GM19240 (cell line): ENCODE data around the gene ATP5F1D.

ENCODE experiments used
- DNase-seq: peaks from one replicate; pipeline ENCODE4 v3.0.0; 2011; ENCODE audit warnings: low spot score; ENCODE audit not compliant: insufficient read length

The ATP5F1D gene

DNA sequence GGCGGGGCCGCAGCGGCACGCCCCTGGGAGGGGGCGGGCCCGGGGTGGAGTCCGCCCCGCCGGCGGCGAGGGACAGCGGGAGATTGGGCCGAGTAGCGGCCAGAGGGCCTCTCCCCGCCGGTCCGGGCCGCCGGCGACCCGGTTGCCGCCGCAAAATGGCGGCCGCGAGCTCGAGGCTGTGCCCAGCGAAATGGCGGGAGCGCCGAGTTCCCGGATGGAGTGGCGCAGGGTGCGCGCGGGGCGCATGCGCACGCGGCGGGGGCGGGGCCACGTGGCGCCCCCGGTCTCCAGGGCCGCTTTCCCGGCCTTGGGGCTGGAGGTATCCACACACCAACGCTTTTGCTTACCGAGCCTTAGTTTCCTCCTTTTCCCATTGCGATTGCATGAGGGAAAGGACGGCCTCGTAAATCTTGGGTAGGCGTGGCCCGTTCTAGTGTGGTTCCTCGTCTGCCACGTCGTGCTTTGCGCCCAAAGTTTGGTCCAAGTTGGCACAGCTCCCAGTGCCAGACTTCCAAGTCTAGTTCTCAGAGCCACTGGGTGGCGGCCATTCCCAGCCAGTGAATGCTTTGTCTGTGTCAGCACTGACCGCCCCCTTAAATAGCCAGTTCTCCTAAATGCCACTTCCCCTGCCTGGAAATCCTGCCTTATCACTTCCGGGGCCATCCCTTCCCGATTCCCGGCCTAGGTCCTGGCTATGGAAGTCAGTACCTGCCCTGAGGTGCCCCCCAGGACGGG is 28.1 kb downstream of the ATP5F1D start:
- DNase-seq: no peak

DNA sequence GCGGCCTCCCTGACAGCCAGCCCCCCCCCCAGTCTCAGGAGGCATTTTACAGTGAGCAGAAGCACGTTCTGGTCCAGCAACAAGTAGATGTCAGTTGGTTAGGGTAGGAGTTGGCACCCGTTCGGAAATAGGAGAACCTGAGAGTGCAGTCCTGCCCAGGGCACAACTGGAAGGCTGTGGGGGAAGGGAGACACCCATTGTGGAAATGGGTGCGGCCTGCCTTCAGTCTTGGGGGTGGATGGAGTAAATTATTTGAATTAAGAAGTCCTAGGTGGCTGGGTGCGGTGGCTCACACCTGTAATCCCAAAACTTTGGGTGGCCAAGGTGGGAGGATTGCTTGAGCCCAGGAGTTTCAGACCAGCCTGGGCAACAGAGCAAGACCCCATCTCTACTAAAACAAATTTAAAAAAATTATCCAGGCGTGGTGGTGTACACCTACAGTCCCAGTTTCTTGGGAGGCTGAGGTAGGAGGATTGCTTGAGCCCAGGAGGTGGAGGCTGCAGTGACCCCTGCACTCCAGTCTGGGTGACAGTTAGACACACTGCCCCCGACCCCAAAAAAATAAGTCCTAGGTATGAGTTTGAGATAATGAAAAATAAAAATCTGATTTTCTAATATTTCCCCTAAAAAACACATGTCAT is 28.8 kb downstream of the ATP5F1D start:
- DNase-seq: no peak

- no peak for DNase-seq
Observed at GRCh38 chr19:1270854-1271527, 29.4 kb downstream of the ATP5F1D start.

- DNase-seq: no peak
Observed at GRCh38 chr19:1271528-1272422, 30.2 kb downstream of the ATP5F1D start.

DNA sequence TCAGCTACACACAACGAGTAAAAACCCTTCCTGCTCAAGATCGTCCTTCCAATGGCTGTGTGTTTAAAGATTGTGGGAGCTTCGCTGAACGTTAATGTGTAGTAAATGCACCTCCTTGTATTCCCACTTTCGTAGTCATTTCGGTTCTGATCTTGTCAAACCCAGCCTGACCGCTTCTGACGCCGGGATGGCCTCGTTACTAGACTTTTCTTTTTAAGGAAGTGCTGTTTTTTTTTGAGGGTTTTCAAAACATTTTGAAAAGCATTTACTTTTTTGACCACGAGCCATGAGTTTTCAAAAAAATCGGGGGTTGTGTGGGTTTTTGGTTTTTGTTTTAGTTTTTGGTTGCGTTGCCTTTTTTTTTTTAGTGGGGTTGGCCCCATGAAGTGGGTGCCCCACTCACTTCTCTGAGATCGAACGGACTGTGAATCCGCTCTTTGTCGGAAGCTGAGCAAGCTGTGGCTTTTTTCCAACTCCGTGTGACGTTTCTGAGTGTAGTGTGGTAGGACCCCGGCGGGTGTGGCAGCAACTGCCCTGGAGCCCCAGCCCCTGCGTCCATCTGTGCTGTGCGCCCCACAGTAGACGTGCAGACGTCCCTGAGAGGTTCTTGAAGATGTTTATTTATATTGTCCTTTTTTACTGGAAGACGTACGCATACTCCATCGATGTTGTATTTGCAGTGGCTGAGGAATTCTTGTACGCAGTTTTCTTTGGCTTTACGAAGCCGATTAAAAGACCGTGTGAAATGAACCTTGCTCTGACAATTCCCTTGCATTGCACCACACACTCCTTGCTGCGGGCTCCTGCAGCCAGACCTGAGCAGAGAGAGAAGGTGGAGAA is 31.1 kb downstream of the ATP5F1D start:
- DNase-seq: no peak

DNA sequence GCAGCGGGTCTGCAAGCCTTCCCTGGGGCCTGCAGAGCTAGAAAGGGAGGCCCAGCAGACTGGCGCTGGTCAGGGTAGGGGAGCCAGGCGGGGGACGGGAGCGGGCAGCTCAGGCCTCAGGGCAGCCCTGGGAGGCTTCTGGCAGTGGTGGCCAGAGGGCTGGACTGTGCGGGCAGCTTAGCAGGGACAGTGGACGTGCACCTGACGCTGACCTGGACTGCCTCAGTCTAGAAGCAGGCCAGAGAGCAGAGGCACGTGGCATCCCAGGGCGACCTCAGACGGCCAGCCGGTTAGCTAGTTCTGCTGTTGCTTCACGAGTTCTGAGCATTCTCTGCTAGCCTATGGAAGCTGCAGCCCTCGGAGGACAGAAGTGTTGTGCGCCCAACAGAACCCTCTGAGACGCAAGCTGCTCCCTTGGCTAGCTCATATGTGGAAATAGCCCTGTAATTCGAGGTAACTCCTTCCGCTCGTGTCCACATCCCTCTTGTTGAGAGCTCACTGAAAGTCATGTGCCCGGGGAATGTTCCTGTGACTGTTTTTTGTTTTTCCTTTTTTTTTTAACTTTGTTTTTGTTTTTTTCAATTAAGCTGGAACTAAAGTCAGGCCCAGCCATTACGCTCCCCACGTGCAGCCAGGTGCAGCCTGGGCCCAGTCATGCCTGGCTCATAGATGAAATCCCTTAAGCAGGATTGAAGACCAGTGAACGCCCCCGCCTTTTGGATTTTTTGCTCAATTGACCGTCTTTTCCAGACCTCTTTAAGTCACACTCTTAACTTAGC is 31.9 kb downstream of the ATP5F1D start:
- DNase-seq: no peak

DNA sequence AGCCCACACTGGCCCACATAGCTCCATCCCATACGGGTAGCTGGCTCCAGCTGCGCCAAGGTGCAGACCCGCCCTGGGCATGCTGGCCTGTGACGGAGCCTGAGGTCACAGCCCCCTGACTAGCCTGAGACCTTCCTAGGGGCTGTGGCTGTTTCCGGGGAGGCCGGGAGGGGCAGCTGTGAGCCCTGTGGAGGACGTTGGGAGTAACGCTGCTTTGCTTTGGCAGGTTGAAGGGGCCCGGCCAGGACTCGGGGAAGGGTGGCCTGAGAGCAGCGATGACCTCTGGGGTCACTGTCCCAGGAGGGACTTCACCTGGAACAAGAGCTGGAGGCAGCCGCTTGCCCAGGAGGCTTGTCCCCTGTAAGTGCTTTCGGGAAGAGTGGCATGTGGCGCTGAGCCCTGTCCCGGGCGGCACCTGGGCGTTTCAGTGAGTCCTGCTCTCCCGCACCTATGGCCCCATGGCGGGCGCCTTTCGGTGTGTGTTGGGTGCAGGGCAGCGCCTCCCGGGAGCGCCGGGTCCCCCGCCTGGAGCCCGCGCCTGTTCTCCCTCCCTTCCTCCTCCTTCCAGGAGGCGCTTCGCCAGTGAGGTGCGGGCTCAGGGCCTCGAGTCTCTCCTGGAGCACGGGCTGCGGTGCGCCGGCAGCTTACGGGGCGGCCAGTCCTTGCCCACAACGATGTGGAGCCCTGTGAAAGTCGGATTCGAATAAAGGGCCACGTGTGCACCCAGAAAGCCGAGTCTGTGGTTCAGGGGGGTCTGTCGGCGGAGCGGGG is 32.7 kb downstream of the ATP5F1D start:
- DNase-seq: no peak

DNA sequence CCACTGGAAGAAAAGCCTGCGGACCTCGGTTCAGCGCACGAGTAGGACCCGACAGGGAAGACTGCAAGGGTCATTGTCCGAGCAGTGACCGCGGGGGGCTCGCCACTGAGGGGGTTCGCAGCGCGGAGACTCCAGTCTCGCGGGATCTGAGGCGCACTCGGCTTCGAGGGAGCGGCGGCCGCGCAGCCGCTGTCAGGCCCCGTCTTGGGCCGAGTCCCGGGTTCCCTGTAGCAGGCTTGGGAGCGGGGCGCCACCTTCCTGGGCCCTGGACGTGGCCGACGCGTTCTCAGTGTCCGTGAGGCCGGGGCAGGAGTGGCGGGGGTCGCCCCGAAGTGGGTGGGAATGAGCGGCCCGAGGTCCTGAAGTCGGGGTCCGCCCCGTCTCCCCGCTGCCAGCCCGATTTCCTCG is 33.3 kb downstream of the ATP5F1D start:
- DNase-seq: no peak

DNA sequence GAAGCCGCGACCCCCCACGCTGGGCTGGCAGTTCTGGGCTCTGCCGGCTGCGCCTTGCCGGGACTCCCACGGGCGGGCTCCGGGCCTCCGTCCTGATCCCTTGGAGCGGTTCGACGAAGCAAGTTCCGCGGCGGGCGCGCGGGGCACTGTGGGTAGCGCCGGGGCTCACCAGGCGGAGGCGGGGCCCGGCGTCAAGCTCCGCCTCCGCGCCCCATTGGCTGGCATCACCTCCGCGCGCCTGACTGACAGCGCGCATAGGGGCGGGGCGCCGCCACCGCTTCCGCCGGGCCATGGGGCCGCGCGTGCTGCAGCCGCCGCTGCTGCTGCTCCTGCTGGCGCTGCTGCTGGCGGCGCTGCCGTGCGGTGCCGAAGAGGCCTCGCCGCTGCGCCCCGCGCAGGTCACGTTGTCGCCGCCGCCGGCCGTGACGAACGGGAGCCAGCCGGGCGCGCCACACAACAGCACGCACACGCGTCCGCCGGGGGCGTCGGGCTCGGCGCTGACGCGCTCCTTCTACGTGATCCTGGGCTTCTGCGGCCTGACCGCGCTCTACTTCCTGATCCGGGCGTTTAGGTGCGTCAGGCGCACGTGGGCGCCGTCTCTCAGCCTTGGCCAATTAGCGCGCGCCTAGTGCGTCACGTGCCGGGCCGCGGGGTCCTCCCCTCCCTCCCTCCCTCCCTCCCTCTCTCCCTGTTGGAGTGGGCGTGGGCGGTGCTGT is 33.9 kb downstream of the ATP5F1D start, which contains the start of gene FAM174C:
FAM174C (plus strand) TSS at position 271 of the 716 bp plus-strand sequence; CDS start at position 291, 20 bp downstream.
- DNase-seq: peak; percentile 95

DNA sequence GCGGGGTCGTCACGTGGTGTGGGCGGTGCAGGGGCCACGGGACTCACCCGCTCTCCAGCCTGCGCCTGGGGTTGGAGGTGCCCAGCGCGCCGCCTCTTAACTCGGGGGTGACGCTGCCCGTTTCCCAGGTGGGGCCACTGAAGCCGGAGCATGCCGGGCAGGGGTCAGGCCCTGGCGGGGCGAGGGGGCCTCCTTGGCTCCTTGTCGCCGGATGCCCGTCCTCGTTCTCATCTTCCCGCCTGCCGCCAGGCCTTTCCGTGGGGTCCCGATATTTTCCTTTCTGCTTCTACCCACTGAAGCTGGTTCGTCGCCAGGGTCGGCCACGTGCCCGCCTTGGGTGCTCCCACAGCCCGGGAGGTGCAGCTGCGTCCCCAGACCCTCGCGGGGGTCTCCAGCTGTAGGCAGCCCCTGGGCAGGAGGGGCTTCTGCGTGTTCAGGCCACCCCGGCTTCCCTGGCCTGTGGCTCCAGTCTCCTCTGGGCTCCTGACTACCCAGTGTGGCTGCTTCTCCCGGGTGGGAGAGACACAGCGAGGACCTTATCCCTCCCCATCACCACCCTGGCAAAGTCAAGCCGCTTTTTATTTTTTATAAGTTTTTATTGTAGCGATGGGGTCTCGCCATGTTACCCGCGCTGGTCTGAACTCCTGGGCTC is 34.6 kb downstream of the ATP5F1D start:
- DNase-seq: no peak

DNA sequence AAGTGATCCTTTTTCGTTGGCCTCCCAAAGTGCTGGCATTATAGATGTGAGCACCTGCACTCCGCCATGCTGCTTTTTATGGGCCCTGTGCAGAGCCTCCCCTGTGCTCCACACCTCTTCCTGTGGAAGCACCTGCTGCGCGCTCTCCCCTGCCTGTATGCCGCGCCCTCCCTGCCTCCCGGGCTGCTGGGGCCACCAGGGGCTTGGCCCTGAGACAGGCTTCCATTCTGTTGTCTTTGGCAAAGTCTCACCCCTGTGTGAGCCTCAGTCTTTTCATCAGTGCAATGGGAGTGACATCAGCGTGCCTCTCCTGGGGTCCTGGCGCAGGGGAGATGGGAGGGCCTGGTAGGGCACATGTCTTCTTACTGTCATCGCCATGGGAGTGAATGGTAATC is 35.1 kb downstream of the ATP5F1D start:
- DNase-seq: no peak

DNA sequence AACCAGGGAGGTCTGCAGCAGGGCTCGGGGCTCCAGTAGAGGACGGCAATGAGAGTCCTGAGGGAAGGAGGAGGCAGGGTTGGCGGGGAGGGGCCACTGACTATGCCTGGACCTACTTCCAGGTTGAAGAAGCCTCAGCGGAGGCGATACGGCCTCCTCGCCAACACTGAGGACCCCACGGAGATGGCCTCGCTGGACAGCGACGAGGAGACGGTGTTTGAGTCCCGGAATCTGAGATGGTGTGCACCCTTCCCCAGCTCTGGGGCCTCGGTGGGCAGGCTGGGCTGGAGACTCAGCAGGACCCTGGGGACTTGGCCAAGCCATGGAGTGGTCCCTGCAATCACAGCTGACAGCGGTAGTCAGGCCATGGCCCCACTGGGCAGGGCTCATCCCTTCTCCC is 35.5 kb downstream of the ATP5F1D start:
- DNase-seq: no peak

DNA sequence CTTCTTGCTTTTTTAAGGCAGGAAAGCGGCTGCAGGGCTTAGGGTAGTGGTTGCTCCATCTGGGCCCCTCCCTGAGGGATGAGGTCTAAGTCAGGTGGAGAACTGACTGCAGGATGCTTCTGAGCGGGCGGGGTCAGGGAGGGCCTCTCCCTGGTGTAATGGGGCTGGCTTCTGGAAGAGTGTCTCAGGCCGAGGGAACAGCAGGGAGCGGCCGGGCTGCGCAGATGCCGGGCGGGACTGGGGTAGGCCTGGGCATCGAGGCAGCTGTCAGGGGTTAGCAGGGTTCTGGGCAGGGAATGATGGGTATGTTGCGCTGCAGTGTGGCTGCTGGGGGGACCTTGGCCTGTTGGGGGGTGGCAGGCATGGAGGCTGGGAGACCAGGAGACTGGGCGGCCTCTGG is 36.5 kb downstream of the ATP5F1D start:
- DNase-seq: no peak

DNA sequence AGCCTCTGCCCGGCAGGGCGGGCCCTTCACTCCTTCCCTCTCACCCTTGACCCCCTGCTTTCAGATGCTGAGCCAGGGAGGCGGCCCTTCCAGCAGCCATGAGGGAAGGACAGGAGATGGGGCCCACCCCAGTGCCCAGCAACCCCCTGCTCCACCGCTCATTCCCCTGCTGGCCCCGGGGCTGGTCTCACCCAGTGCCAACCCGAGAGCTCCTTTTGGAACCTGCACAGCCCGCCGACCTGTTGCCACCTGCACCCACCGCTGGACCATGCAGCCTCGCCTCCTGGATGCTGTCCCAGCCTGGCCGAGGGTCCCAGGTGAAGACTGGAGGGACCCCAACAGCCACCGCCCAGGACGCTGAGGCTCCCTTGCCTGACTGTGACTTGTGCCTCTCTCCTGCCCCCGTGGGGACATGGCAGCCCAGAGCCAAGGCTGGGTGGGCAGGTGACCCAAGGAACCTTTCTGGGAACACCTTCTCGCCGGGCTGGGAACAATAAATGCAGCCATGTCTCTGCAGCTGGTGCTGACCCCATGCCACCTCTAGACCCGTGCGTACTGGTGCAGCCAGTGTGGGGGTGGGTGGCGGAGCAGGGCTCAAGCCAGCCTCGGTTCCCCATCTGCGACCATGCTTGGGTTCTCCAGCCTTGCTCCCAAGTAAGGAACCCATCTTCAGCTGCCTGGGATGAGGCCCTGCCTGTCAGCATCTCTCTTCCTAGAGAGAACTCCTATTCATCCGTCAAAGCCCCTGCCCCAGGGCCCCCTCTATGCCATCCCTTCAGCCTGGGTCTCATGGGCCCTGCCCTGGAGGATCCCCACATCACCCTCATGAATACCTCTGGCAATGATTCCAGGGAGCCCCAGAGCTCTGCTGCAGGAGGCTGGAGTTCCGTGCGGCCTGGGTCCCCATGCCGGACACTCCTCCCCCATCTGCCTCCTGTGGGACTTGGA is 37.4 kb downstream of the ATP5F1D start:
- DNase-seq: no peak

GRCh38 chr19:1279782-1280341 is 38.3 kb downstream of the ATP5F1D start:
- peak; percentile 92 for DNase-seq
